Activated T-cell treated with anti-CD3 and anti-CD28 coated beads, Interleukin-2, amount 50 U/mL, for 48 hours (primary cell): ENCODE measurements around the gene KRT31.
"Not testable (repeated sequence)": the region's sequence is repeated elsewhere in the genome, so short reads cannot be mapped to it uniquely, and the experiment has no call there.

Experiments used
- DNase-seq, 2 experiments: peaks; one replicate each; pipeline ENCODE4 v3.0.0-alpha.2; 2020

Gene KRT31

DNA sequence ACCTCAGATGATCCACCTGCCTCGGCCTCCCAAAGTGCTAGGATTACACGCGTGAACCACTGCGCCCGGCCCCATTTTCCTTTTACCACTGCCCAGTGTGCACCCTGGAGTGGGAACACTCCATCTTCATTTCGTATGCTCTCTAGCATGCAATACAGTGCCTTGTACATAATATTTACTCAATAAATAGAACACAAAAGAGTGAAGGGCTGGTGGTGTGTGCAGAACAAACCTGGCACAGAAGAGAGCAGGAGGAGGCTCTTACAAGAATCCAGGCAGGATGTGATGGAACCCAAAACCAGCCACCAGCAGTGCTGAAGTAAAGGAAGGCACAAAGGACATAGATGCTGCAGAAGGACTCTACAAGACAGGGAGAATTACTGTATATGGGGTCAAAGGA, 19.7 kb upstream of the KRT31 start:
- no peak for DNase-seq

DNA sequence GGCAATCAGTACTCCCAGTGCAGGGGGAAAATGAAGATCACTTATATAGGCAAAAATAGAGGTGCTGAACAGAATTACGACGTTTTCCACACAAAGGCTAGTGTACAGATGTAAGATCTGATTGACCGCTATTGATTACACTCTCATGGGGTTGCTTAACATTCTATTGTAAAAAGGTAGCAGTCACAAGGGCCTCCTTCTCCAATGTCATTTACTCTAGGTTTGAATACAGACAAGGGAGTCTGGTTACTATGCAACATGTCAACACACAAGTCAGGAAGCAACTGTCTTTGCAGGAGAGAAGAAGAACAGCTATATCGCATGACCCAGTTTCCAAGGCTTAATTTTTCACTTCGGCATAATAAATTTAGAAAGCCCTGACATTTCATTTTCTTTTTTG, 19.1 kb upstream of the KRT31 start:
- no peak for DNase-seq

DNA sequence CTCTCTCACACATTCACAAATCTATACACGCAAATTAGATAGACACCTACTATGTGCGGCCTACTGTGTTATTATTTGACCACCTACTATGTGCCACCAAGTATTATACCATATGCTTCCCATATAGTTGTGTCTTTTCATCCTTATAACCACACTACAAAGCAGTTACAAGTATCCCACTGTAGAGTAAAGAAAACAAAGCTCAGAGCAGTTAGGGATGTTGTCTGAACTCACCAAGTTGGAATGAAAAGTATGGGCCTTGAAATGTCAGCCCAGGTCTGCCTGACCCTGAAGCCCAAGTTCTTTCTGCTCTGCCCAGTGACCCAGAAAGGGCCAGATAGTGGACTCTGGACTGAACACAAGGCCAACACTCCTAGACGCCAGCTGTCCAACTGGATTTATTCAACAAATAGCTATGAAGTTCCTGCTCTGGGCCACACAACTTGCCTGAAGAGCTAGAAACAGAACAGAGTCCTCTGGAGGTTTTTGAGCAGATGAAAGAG, 18.5 kb upstream of the KRT31 start:
- DNase-seq: no peak

DNA sequence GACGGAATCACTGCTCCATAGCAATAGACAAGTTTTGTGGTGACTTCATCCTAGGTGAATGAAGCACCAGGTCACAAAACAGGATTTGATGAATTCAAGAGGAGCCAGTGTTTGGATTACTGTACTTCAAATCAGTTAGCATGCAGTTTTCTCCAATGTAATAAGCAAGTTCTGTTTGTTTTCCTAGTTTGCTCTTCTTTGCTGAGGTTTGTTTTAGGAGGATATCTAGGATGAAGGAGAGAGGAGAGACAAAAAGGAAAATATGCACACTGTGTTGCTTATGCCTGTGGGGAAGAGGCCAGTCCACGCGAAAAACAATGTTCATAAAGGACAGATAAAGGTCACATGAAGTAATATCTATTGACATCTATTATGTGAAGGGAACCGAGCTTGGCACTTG, 18.0 kb upstream of the KRT31 start:
- no peak for DNase-seq

DNA sequence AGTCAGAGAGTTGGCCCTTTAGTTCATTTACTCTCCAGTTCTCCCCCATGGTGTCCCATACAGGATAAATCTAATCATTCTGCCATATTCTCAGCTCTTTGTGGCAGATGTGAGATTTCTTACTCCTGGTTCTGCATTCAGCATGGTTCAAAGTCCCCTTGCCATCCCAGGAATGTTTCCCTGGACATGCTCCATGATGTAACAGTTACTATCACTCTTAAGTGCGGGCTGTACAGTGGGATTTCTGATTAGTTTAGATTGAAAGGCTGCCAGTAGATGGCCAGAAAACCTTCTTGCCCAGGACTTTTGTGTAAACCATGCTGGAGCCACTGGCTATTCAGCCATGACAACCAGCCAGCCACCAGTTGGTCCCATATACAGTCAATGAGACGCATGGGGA, 16.6 kb upstream of the KRT31 start:
- no peak for DNase-seq

DNA sequence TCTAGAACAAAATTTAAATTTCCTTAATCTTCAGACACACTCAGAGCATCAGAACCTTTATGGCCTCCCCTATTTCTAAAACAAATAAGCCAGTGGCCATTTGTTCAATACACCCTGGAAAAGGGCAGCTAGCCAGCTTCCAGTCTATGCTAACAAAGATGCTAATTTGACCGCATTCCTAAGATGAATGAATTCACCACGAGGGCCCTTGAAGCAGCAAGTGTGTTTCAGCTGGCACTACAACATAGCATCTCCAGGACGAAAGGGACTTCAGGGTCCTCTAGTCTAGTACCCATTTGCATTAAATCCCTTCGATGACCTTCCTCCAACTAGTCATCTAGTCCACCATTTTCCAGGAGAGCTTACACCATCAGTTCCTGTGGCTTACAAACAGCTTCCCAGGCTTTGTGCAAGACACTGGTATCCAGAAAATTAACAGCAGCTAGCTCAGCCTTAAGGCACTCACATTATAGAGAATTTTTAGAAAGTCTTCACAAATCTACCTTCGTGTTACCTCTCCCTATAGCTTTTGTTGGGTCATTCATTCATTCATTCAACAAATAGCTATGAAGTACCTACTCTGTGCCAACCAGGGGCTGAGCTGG, 16.0 kb upstream of the KRT31 start:
- no peak for DNase-seq

DNA sequence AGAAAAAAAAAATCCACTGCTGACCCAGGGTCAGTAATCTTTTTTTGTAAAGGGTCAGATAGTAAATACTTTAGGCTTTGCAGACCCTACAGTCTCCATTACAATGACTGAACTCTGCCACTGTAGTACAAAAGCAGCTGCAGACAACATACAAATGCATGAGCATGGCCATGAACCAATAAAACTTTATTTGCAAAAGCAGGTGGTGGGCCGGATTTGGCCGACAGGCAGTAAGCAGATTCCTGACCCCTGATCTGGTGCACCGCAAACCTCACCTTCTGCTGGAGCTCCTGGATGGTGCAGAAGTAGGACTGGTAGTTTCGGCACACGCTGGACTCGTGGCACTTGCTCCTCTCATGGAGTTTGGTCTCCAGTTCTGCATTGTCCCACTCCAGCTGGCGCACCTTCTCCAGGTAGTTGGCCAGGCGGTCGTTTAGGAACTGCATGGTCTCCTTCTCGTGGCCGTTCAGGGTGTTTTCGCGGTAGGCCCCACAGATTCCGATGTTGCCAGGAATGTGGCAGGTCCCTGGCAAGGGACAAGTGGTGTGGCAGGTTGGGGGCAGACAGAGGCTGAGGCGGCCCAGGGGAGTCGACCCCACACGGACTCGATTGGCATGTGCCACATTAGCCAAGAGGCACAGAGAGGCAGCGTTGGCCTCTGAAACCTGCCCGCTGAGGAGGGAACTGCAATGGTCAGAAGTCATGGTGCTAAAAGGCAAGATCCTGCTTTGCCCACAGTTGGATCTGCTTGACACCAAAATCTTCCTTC, 13.8 kb upstream of the KRT31 start:
- no peak for DNase-seq

DNA sequence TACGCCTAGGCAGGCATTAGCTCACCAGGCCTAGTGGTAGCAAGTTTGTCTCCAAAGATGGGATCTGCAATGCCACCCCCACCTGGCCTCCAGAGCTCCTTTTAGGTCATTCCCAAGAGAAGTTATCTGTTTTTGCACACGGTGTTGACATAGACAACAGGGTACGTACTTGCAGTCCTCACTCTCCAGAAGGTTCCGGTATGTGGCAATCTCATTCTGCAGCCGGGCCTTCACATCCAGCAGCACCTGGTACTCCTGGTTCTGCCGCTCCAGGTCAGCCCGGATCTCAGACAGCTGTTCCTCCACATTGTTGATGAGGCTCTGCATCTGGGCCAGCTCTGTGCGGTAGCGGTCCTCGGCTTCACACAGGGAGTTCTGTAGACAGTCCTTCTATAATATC, 9.8 kb upstream of the KRT31 start:
- no peak for DNase-seq

DNA sequence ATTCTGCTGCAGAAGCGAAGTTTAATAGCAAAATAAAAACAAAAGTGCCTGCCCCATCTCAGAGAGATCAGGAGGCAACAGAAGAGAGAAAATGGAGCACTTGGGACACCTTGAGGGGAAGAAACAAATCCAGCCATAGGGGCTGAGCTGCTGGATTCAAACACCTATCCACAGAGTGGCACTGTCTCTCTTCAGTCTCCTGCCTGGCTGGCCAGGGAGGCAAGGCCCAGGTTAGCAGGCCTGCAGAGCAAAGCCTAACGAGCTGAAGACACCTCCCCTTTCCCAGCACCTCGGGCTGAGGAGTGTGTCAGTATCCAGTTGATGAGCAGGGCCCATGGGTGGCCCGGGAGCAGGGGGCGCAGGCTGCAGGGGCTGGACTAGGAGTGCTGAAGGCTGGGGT, 8.8 kb upstream of the KRT31 start:
- no peak for DNase-seq

DNA sequence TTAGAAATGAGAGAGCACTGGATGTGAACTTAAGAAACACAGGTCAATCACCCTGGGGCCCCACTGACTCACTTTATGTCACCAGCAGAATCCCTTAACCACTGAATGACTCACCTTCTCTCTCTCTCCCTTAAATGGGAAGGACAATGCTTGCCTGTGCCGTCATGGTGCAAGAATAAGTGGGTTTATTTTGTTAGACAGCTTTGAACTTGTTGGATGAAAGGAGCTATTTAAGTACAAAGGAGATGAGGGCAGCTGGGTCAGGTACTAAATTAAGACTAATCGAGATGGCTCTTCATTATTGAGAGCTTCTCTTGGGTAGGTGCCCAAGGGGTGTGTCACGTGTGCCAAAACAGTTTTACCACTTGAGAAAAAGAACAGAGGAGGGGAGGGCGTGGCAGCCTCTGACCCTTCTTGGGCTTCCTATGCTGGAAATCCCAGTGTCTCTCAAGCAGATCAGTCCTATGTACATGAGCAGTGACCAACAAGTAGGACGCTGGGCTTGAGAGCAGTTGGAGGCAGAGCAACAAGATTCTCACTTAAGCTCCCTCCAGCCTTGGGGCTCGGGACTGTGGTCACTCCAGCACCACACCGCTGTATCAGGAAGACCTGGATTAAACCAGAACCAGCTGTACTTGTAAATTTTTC, 6.7 kb upstream of the KRT31 start:
- peak; percentile 59 to 67 for DNase-seq

DNA sequence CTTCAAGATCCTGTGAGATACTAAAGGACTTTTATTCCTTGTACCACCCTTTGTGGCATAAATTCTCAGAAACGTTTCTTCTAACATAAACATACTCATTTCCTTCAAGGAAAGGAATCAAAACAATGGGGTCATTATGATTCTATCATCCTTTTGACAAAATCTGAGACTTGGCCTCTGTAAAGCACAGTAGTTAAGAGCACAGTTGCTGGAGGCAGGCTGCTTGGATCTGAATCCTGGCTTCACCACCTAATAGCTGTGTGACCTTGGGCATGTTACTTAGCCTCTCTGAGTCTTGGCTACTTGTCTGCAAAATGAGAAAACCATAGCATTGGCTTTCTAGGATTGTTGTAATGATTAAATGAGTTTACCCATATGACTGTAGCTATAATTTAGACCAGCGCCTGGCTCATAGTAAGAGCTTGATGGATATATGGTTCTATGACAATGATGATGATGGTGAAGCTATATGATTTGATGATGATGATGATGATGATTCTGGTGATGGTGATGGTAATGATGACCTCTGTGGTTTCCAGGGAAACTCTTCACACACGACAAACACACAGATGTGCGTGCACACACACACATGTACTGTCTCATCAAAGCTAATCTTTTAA, 6.1 kb upstream of the KRT31 start:
- peak; percentile 30 to 36 for DNase-seq

DNA sequence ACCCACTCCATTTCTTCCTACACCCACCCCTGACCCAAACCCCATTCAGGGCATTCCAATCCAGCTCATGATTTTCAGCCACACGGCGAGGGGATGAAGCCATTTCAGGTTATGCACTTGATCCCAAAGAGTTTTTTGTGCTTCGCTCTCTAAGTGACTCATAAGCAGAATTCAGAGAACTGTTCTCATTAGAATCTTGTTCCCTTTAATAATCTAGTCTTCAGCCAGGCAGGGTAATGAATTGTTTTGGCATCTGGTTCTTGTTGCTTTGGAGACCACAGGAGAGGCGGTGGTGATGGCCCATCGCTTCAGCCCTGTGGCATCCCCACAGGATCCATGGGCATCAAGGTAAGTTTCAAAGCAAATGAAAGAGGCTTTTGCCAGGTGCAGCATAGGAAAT, 4.8 kb upstream of the KRT31 start:
- DNase-seq: no peak

DNA sequence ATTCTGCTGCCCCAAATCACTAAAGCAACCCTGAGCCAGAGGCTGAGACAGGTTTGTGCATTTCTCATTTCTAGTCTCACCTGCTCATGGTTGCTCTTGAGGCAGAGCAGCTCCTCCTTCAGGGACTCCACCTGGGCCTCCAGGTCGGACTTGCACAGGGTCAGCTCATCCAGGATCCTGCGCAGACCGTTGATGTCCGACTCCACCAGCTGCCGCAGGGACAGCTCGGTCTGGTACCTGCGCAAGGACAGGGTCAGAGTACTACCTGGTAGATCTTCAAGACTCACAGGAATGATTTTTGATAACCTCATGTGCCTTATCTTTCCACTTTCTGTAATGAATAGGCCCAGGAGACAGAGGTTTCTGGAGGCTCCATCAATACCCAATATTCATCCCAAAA, 1.1 kb downstream of the KRT31 start:
- no peak for DNase-seq

DNA sequence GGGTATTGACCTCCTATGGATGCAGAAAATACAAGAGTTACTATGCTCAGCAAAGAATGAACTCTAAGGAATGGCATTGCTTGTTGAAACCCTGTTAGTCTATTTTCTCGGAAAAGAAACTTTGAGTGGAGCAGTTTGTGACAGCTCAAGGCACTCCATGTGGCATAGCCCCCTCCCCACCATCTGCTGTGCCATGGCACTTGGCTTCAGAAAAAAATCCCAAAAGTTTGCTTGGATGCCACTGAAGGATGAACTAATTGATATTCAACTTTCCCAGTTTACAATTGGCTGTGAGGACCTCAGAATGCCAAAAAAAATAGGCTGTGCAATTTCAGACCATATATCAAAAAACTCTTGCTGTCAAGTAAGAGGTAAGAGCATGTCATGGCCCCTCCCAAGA, 1.8 kb downstream of the KRT31 start:
- no peak for DNase-seq

DNA sequence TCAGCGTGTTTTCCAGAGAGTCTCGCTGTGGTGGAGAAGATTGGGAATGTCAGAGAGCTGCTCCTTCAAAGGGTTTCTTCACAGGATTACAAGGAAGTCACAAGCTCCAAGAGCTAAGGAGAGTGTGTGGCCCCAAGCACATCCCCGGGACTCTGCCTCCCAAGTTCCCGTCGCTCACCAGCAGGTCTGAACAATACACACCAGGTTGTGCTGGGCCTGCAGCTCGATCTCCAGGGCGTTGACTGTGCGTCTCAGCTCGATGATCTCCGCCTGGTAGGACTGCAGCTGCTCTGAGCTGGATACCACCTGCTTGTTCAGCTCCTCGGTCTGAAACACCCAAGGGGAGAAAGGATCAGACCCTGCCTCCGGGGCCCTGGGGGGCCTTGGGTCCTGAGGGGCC, 2.4 kb downstream of the KRT31 start:
- not testable (repeated sequence) for DNase-seq

DNA sequence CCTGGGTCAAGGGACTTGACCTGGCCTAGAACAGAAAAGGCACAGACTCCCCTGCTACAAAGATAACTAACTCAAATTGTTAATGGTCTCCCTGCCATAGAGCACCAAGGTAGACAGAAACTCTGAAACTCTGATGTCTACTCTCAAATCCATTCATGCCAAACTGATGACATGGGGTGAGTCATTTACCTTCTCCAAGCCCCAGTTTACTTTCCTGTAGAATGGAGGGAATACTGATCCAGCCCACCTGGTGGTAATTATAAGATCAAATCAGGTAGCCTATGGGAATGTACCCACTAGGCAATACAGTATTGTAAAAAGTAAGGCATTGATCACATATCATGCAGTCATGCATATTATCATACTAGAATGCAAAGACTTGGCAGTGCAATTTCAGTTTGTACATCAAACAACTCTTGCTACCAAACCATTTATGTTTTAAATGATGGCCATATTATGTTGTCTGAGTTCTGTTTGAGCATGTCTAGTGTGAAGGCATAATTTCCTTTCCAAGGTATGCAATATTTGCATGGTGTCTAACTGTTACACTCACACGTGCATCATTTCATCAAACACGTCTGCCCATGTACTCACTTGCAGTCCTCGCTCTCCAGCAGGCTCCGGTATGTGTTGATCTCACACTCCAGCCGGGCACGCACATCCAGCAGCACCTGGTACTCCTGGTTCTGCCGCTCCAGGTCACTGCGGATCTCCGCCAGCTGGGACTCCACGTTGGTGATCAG, 3.0 kb downstream of the KRT31 start:
- DNase-seq: no peak

DNA sequence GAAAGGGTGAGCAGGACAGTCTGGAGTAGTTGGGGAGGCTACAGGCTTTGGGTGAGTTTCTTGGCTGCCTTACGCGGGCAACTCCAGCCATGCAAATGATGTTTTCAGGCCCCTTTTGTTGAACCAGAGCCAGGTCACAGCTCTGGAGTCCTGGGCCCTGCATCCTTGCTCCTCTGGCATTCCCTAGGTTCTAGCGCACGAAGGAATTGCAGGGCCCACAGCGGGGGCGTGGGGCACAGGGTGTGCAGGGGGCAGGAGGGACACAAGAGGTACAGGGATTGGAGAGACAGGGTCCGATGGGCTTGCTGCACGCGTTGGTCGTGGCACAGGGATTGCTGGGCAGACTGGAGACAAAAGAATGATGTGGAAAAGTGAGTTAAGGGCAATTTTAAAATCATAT, 3.6 kb downstream of the KRT31 start:
- DNase-seq: no peak

DNA sequence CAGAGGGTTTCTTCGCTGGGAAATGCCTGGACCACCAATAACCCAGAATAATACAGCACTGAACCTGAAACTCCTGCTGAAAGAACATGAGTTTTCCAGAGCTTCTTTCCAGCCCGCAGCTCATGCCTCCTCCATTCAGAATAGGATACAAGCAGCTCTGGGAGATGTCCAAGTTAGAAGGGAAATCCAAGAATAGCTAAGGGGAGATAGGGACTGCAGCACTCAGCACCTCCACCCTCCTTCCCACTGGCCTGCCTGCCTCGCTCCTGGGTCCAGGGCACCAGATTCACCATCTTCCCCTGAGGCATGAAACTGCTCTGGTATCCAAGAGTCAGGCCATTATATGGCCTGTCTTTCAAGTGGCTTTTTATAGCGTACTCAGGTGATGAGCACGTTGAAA, 4.1 kb downstream of the KRT31 start:
- DNase-seq: no peak

DNA sequence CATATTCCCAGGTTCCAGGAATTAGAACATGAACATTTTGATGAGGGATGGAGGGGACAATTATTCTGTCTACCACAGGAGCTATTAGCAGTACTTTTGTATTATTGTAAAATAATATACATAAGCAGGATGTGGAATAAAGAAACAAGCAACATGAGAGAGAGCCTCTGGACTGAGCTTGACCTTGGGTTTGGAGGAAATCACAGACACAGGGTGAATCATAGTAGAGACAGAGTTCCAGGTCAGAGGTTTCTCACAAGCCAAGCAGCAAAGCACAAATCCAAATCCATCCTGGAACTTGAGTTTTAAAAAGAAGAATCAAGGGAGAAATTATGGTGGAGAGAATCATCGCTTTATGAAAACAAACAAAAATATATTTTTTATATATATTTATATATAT, 5.1 kb downstream of the KRT31 start:
- no peak for DNase-seq

DNA sequence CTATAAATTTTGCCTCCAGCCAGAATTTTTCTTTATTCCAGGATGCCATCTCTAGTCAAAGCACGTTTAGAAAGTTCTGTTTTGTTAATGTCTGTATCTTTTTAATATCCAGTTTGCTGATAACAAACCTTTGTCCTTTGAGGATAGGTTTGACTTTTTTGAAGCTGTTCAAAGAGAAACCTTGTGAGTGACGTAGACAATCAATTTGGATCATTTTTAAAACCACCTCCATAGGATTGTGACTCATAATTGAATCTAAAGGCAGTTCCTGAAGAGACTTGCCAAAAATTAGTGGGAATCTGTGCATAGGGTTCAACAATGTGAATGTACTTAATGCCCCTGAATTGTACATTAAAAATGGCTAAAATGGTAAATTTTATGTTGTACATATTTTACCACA, 5.9 kb downstream of the KRT31 start:
- no peak for DNase-seq

DNA sequence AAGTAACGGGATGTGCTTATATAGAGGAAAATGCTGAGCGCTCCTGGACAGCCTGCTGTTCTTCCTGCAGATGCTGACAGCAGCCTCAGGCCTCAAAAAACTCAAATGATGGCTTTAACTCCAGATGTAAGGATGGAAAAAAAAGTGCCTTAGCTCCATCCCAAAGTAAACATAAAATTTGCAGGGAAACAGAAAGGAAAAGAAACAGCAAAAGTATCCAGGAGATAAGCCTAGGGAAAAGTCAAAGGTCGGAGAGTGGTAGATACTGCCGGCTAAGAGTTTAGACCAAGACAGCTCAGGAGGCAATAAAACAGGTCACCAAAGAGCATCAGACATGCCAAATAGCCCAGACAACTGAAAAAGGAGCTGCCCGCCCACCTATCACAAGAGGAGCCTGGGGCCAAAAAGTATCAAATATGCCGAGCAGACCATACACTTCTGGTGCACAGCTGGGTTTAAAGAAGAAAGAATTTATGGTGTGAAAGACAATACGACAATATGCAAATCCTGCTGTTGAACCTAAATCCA, 6.9 kb downstream of the KRT31 start:
- no peak for DNase-seq

DNA sequence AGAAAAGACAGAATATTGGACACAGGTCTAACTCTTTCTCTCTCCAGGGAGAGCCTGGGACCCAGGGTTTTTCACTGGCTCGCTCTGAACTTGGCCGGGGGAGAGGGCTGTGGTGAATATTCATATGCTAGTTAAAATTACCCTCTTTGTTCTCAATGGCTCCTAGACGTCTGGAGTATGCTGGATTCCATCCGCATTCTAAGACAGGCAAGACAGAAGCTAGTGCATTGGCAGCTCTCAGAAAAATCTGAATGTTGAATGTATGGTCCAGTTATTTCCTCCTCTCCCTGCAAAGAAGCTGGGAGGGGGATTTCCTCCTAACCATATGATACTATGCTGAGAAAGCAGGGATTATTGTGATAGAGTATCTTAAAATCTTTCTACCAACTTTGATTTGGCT, 9.7 kb downstream of the KRT31 start:
- no peak for DNase-seq

DNA sequence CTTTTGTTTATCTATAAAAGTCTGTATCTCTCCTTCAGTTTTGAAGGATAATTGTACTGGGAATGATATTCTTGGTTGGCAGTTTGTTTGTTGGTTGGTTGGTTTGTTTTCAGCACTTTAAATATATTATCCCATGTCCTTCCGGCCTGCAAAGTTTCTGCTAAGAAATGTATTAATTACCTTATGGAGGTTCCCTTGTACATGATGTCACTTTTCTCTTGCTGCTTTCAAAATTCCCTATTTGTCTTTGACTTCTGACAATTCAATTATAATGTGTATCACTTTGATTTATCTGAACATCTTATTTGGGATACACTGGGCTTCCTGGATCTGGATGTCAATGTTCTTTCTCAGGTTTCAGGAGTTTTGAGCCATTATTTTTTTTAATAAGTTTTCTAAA, 11.2 kb downstream of the KRT31 start:
- DNase-seq: no peak
